Measurements from ENCODE around the gene UFSP1. TPM values are rescaled to one million over a fixed set of nuclear protein-coding genes. Genes with fewer than 3 reads are reported as not detected.

The UFSP1 gene
- total RNA-seq, 1 experiment from 2014 or later: 3.3 TPM

GRCh38 chr7:100873599-100874299 is 15.8 kb downstream of the UFSP1 start:
- H3K9ac ChIP-seq (ENCODE audit: low read length): peak overlapping the region; percentile 91
- H3K79me2 ChIP-seq (ENCODE audit: low read length): peaks cover 48% of the 10 kb centered on the region

GRCh38 chr7:100867776-100868485 is 21.6 kb downstream of the UFSP1 start:
- no peak for DNase-seq
- H3K9ac ChIP-seq (ENCODE audit: low read length): peak overlapping the region; percentile 94
- peak overlapping the region; percentile 82; the same call in 1 of the 2 replicates for H2AFZ ChIP-seq (ENCODE audit: low read length)
- H3K79me2 ChIP-seq (ENCODE audit: low read length): peaks cover 26% of the 10 kb centered on the region
- no peaks in the 10 kb centered on the region for H3K36me3 ChIP-seq (ENCODE audit: insufficient read depth, low read length)
- peak overlapping the region; percentile 78 for H3K27ac ChIP-seq (ENCODE audit: low read length)
- peaks cover 20% of the 10 kb centered on the region for H3K4me1 ChIP-seq (ENCODE audit: low read length)
- no peaks in the 10 kb centered on the region for H4K20me1 ChIP-seq (ENCODE audit: insufficient read depth, low read depth, low read length)
- no peaks in the 10 kb centered on the region for H3K9me3 ChIP-seq (ENCODE audit: low read length)
- H3K4me2 ChIP-seq (ENCODE audit: low read depth, low read length, poor library complexity, severe bottlenecking): peak overlapping the region; percentile 96
- no peaks in the 10 kb centered on the region for H3K27me3 ChIP-seq (ENCODE audit: low read length)
- no peaks in the 10 kb centered on the region for H3K9me2 ChIP-seq (replicated peaks; ENCODE audit: insufficient read depth, low read length)
- peak overlapping the region; percentile 90 for H3K4me3 ChIP-seq (ENCODE audit: low read length)

More at GRCh38 chr7:100873599-100874299, 15.8 kb downstream of the UFSP1 start:
- Histone ChIP-seq H2AFZ (ENCODE audit: low read length) (no peak overlapping the region), H3K4me2 (ENCODE audit: low read depth, low read length, poor library complexity, severe bottlenecking) (peak overlapping the region; percentile 76), H3K36me3 (ENCODE audit: insufficient read depth, low read length) (peaks cover 28% of the 10 kb centered on the region), H3K4me1 (ENCODE audit: low read length) (peaks cover 28% of the 10 kb centered on the region), H3K9me2 (replicated peaks; ENCODE audit: insufficient read depth, low read length) (no peaks in the 10 kb centered on the region), H3K27me3 (ENCODE audit: low read length) (no peaks in the 10 kb centered on the region), H3K9me3 (ENCODE audit: low read length) (no peaks in the 10 kb centered on the region), H3K4me3 (ENCODE audit: low read length) (peak overlapping the region; percentile 78), H3K27ac (ENCODE audit: low read length) (no peak overlapping the region), H4K20me1 (ENCODE audit: insufficient read depth, low read depth, low read length) (peaks cover 32% of the 10 kb centered on the region; the same call in 1 of the 2 replicates)
- DNase-seq: no peak

- Histone ChIP-seq H3K4me1 (ENCODE audit: low read length) (peaks cover 20% of the 10 kb centered on the region), H3K4me3 (ENCODE audit: low read length) (peak within 1 kb of the TSS; percentile 90), H3K79me2 (ENCODE audit: low read length) (peaks cover 26% of the 10 kb centered on the region), H3K27ac (ENCODE audit: low read length) (peak within 1 kb of the TSS; percentile 78), H3K9ac (ENCODE audit: low read length) (peak within 1 kb of the TSS; percentile 94), H3K36me3 (ENCODE audit: insufficient read depth, low read length) (no peaks in the 10 kb centered on the region), H3K9me2 (replicated peaks; ENCODE audit: insufficient read depth, low read length) (no peaks in the 10 kb centered on the region), H3K9me3 (ENCODE audit: low read length) (no peaks in the 10 kb centered on the region), H4K20me1 (ENCODE audit: insufficient read depth, low read depth, low read length) (no peaks in the 10 kb centered on the region), H2AFZ (ENCODE audit: low read length) (peak within 1 kb of the TSS; percentile 82; the same call in 1 of the 2 replicates), H3K4me2 (ENCODE audit: low read depth, low read length, poor library complexity, severe bottlenecking) (peak within 1 kb of the TSS; percentile 96), H3K27me3 (ENCODE audit: low read length) (no peaks in the 10 kb centered on the region)
- peak; percentile 85 for DNase-seq
Observed at GRCh38 chr7:100867040-100867775, 22.3 kb downstream of the UFSP1 start, which contains the start of gene TRIP6. TRIP6 (plus strand) TSS chr7:100867387; CDS start chr7:100867498, 111 bp downstream.

- H3K4me2 ChIP-seq (ENCODE audit: low read depth, low read length, poor library complexity, severe bottlenecking): peak overlapping the region; percentile 96
- DNase-seq: no peak
- peak overlapping the region; percentile 78 for H3K27ac ChIP-seq (ENCODE audit: low read length)
- H3K27me3 ChIP-seq (ENCODE audit: low read length): no peaks in the 10 kb centered on the region
- peak overlapping the region; percentile 94 for H3K9ac ChIP-seq (ENCODE audit: low read length)
- H3K36me3 ChIP-seq (ENCODE audit: insufficient read depth, low read length): no peaks in the 10 kb centered on the region
- peaks cover 20% of the 10 kb centered on the region for H3K4me1 ChIP-seq (ENCODE audit: low read length)
- peaks cover 26% of the 10 kb centered on the region for H3K79me2 ChIP-seq (ENCODE audit: low read length)
- no peaks in the 10 kb centered on the region for H4K20me1 ChIP-seq (ENCODE audit: insufficient read depth, low read depth, low read length)
- H3K9me2 ChIP-seq (replicated peaks; ENCODE audit: insufficient read depth, low read length): no peaks in the 10 kb centered on the region
- H3K9me3 ChIP-seq (ENCODE audit: low read length): no peaks in the 10 kb centered on the region
- H3K4me3 ChIP-seq (ENCODE audit: low read length): peak overlapping the region; percentile 90
- H2AFZ ChIP-seq (ENCODE audit: low read length): 0 out of 2 replicates have a peak overlapping the region, but pooled peaks have one; percentile 26
Observed at GRCh38 chr7:100866729-100867039, 22.8 kb downstream of the UFSP1 start.

- no peaks in the 10 kb centered on the region for H3K9me2 ChIP-seq (replicated peaks; ENCODE audit: insufficient read depth, low read length)
- peaks cover 26% of the 10 kb centered on the region for H3K79me2 ChIP-seq (ENCODE audit: low read length)
- H3K9me3 ChIP-seq (ENCODE audit: low read length): no peaks in the 10 kb centered on the region
- DNase-seq: no peak
- peaks cover 20% of the 10 kb centered on the region for H3K4me1 ChIP-seq (ENCODE audit: low read length)
- H3K27ac ChIP-seq (ENCODE audit: low read length): no peak overlapping the region
- H3K9ac ChIP-seq (ENCODE audit: low read length): peak overlapping the region; percentile 94
- H3K27me3 ChIP-seq (ENCODE audit: low read length): no peaks in the 10 kb centered on the region
- peak overlapping the region; percentile 96 for H3K4me2 ChIP-seq (ENCODE audit: low read depth, low read length, poor library complexity, severe bottlenecking)
- H4K20me1 ChIP-seq (ENCODE audit: insufficient read depth, low read depth, low read length): no peaks in the 10 kb centered on the region
- H3K36me3 ChIP-seq (ENCODE audit: insufficient read depth, low read length): no peaks in the 10 kb centered on the region
- 0 out of 2 replicates have a peak overlapping the region, but pooled peaks have one; percentile 26 for H2AFZ ChIP-seq (ENCODE audit: low read length)
- H3K4me3 ChIP-seq (ENCODE audit: low read length): peak overlapping the region; percentile 90; the same call in 1 of the 2 replicates
Observed at GRCh38 chr7:100865938-100866728, 23.4 kb downstream of the UFSP1 start.

GRCh38 chr7:100865372-100865911 is 24.1 kb downstream of the UFSP1 start:
- no peak for DNase-seq
- Histone ChIP-seq H3K4me1 (ENCODE audit: low read length) (peaks cover 20% of the 10 kb centered on the region), H4K20me1 (ENCODE audit: insufficient read depth, low read depth, low read length) (no peaks in the 10 kb centered on the region), H3K4me3 (ENCODE audit: low read length) (no peak overlapping the region), H3K9me2 (replicated peaks; ENCODE audit: insufficient read depth, low read length) (no peaks in the 10 kb centered on the region), H3K4me2 (ENCODE audit: low read depth, low read length, poor library complexity, severe bottlenecking) (no peak overlapping the region), H2AFZ (ENCODE audit: low read length) (no peak overlapping the region), H3K36me3 (ENCODE audit: insufficient read depth, low read length) (no peaks in the 10 kb centered on the region), H3K9me3 (ENCODE audit: low read length) (no peaks in the 10 kb centered on the region), H3K27me3 (ENCODE audit: low read length) (no peaks in the 10 kb centered on the region), H3K9ac (ENCODE audit: low read length) (no peak overlapping the region), H3K27ac (ENCODE audit: low read length) (no peak overlapping the region), H3K79me2 (ENCODE audit: low read length) (peaks cover 26% of the 10 kb centered on the region)

GRCh38 chr7:100864263-100864845 is 25.2 kb downstream of the UFSP1 start:
- no peak for DNase-seq
- Histone ChIP-seq H2AFZ (ENCODE audit: low read length) (no peak overlapping the region), H3K9me2 (replicated peaks; ENCODE audit: insufficient read depth, low read length) (no peaks in the 10 kb centered on the region), H3K36me3 (ENCODE audit: insufficient read depth, low read length) (0 out of 2 replicates have a peak, but pooled peaks cover 3% of the 10 kb centered on the region), H3K27ac (ENCODE audit: low read length) (no peak overlapping the region), H3K79me2 (ENCODE audit: low read length) (peaks cover 26% of the 10 kb centered on the region), H3K27me3 (ENCODE audit: low read length) (no peaks in the 10 kb centered on the region), H3K9me3 (ENCODE audit: low read length) (no peaks in the 10 kb centered on the region), H4K20me1 (ENCODE audit: insufficient read depth, low read depth, low read length) (no peaks in the 10 kb centered on the region), H3K9ac (ENCODE audit: low read length) (no peak overlapping the region), H3K4me1 (ENCODE audit: low read length) (peaks cover 20% of the 10 kb centered on the region), H3K4me3 (ENCODE audit: low read length) (no peak overlapping the region), H3K4me2 (ENCODE audit: low read depth, low read length, poor library complexity, severe bottlenecking) (no peak overlapping the region)

All from Karpas-422 (cell line).